ENCODE measurements around the gene GNPTG.

GRCh38 chr16:1324286-1324826 is 27.4 kb upstream of the GNPTG start:
- TF ChIP-seq RAD21 (IDR thresholded peaks at IDR 0.05 in 1 of 2, conservative IDR thresholded peaks at IDR 0.05 in 1 of 2; ENCODE audit: low read depth in 2 of 2, low read length in 2 of 2) (no peak), CTCF (IDR thresholded peaks at IDR 0.05; ENCODE audit: control extremely low read depth in 1 of 3, insufficient read depth in 1 of 3, low read depth in 1 of 3, low read length in 3 of 3) (no peak), POLR2AphosphoS5 (IDR thresholded peaks at IDR 0.05; ENCODE audit: low read depth, low read length) (no peak), EP300 (IDR thresholded peaks at IDR 0.05; ENCODE audit: borderline replicate concordance in 1 of 2, low read depth in 2 of 2, low read length in 2 of 2) (no peak)
